GM12801 (cell line): Measurements from ENCODE around the gene MEGF9.

Source experiments
- CTCF ChIP-seq: IDR thresholded peaks from one replicate; pipeline ENCODE4 v1.5.1; 2011; ENCODE audit warnings: control low read depth; ENCODE audit not compliant: insufficient read length; ENCODE audit errors: extremely low read depth

The MEGF9 gene

GRCh38 chr9:120579139-120580050 lies 134.9 kb downstream of the MEGF9 start:
- no peak for TF ChIP-seq CTCF

- no peak for TF ChIP-seq CTCF
Measured at GRCh38 chr9:120574473-120574872, 139.8 kb downstream of the MEGF9 start.

DNA sequence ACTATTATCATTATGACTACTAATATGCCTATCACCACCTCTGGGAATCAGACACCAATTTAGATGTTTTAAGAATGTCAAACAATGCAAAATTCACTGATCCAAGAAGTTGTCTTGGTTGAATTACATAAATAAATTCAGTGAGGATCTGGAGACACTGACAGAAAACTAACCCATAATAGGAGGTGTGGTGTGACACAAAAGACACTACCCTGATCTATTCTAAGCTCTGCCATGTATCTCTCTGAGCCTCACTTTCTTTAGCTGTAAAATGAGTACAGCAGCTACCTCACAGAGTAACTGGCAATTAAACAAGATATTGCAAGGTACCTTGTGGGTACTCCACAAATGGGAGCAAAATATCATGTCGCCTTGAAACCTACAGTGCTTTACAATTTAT lies 141.8 kb downstream of the MEGF9 start:
- no peak for TF ChIP-seq CTCF

DNA sequence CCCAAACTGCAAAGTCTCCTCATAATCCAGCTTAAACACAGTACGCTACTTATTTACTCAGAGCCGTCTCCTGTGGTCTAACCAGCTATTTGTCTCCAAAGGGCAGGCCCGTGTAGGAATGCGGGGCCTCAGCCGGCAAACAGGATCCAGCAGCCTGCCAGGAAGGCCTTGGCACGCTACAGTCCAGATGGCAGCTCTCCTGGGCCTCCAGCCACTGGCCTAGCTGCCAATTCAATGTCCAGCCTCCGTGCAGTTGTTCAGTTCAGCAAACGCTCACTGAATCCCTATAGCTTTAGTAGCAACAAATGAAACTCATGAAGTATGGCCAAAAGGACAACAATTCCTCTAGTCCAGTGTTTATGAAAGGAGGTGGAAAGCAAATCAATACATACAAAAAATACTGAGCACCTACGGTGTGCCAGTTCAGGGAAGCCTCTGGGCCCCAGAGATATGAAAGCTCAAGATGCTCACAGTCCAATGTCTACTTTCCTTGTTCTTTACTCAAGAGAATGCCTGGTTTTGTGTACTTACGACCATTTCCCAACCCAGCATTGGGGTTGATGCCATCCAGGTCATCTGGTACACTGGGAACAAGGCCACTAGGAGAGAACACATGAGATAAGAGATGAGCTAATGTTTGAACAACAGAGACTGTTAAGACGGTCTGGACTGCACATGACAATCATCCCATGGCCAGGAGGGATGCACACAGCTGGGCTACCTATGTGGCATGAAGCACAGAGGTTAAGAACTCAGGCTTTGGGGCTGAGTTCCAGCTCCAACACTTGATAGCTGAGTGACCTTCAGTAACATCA lies 142.6 kb downstream of the MEGF9 start:
- TF ChIP-seq CTCF, result no peak

GRCh38 chr9:120570296-120570695 lies 144.0 kb downstream of the MEGF9 start:
- TF ChIP-seq CTCF, result no peak

DNA sequence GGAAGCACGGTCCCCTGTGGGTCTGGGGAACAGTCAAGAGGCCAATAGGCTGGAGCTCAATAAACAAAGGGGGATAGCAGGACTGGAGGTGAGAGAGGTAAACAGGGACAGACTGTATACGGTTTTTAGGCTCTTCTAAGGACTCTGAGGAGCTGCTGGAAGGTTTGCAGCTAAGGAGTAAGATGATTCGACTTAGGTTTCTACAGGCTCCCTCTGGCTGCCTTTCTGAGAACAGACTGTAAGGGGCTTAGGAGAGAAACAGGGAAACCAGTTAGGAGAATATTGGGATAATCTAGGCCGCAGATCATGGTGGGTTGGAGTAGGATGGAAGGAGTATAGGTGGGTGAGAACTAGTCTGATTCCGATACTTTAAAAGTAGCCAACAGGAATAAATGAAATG lies 144.7 kb downstream of the MEGF9 start:
- TF ChIP-seq CTCF, result no peak

- TF ChIP-seq CTCF, result no peak
Measured at GRCh38 chr9:120568816-120569215, 145.5 kb downstream of the MEGF9 start.
